Dendritic cell treated with granulocyte-macrophage colony-stimulating factor and Interleukin-4, amounts not matched to agents 40 ng/mL and 50 ng/mL, for 4 days (primary cell): ENCODE measurements around the gene AKT3.

Experiments used
- H3K27ac Mint-ChIP-seq: one replicate; pipeline ENCODE4 v1.8.0; 2022; ENCODE audit warnings: mild to moderate bottlenecking, mixed read lengths
- H3K27me3 Mint-ChIP-seq: one replicate; pipeline ENCODE4 v1.8.0; 2022; ENCODE audit warnings: mild to moderate bottlenecking, mixed read lengths
- H3K36me3 Mint-ChIP-seq: one replicate; pipeline ENCODE4 v1.8.0; 2022; ENCODE audit warnings: low read depth, mixed read lengths
- H3K4me1 Mint-ChIP-seq: one replicate; pipeline ENCODE4 v1.8.0; 2022; ENCODE audit warnings: low read depth, mixed read lengths
- H3K4me3 Mint-ChIP-seq: one replicate; pipeline ENCODE4 v1.8.0; 2022; ENCODE audit warnings: mild to moderate bottlenecking, moderate library complexity, mixed read lengths
- H3K9me3 Mint-ChIP-seq: one replicate; pipeline ENCODE4 v1.8.0; 2022; ENCODE audit warnings: mixed read lengths
- intact Hi-C: fragments of 100-400 bp; cut with micrococcal nuclease; formaldehyde crosslinking; loops from one replicate; pipeline ENCODE4 v1.15.0; 2022

Gene AKT3

GRCh38 chr1:243730487-243731150 lies 119.4 kb downstream of the AKT3 start:
- Mint-ChIP-seq H3K36me3 (peaks cover 16% of the 10 kb centered on the region), H3K9me3 (peaks cover 8% of the 10 kb centered on the region), H3K4me1 (peaks cover 64% of the 10 kb centered on the region), H3K27ac (peak overlapping the region; percentile 85), H3K27me3 (no peaks in the 10 kb centered on the region), H3K4me3 (peak overlapping the region; percentile 37)
- intact Hi-C loops, result no loop called here

GRCh38 chr1:243729956-243730355 lies 120.1 kb downstream of the AKT3 start:
- intact Hi-C loops, result loop anchor here (5.0 kb wide), 1 partner anchor 133 kb away; no protein-coding TSS in a partner anchor
- Mint-ChIP-seq H3K4me1 (peaks cover 71% of the 10 kb centered on the region), H3K9me3 (peaks cover 8% of the 10 kb centered on the region), H3K36me3 (peaks cover 16% of the 10 kb centered on the region), H3K27me3 (no peaks in the 10 kb centered on the region), H3K4me3 (peak overlapping the region; percentile 37), H3K27ac (peak overlapping the region; percentile 85)

- peak overlapping the region; percentile 88 for H3K27ac Mint-ChIP-seq
- peaks cover 80% of the 10 kb centered on the region for H3K4me1 Mint-ChIP-seq
- peaks cover 8% of the 10 kb centered on the region for H3K9me3 Mint-ChIP-seq
- intact Hi-C loops, result loop anchor here (2.0 to 5.0 kb wide), 2 partner anchors 17 to 130 kb away; no protein-coding TSS in a partner anchor
- H3K36me3 Mint-ChIP-seq, result peaks cover 16% of the 10 kb centered on the region
- no peaks in the 10 kb centered on the region for H3K27me3 Mint-ChIP-seq
- peak overlapping the region; percentile 35 for H3K4me3 Mint-ChIP-seq
Measured at GRCh38 chr1:243727503-243728203, 122.4 kb downstream of the AKT3 start.

- Mint-ChIP-seq H3K36me3 (peaks cover 16% of the 10 kb centered on the region), H3K27ac (peak overlapping the region; percentile 88)
Measured at GRCh38 chr1:243726806-243727502, 123.1 kb downstream of the AKT3 start.

GRCh38 chr1:243725846-243726245 lies 124.2 kb downstream of the AKT3 start:
- Mint-ChIP-seq H3K4me1 (peaks cover 66% of the 10 kb centered on the region), H3K27ac (peak overlapping the region; percentile 81), H3K4me3 (no peak overlapping the region), H3K9me3 (peaks cover 8% of the 10 kb centered on the region), H3K36me3 (peaks cover 16% of the 10 kb centered on the region), H3K27me3 (no peaks in the 10 kb centered on the region)
- intact Hi-C loops, result loop anchor here (2.0 to 5.0 kb wide), 2 partner anchors 15 to 129 kb away; no protein-coding TSS in a partner anchor

More at GRCh38 chr1:243726806-243727502, 123.1 kb downstream of the AKT3 start:
- intact Hi-C loops, result loop anchor here (2.0 to 5.0 kb wide), 2 partner anchors 16 to 130 kb away; no protein-coding TSS in a partner anchor
- no peaks in the 10 kb centered on the region for H3K27me3 Mint-ChIP-seq
- peaks cover 73% of the 10 kb centered on the region for H3K4me1 Mint-ChIP-seq
- H3K9me3 Mint-ChIP-seq, result peaks cover 8% of the 10 kb centered on the region
- no peak overlapping the region for H3K4me3 Mint-ChIP-seq

GRCh38 chr1:243725075-243725474 lies 125.0 kb downstream of the AKT3 start:
- H3K27me3 Mint-ChIP-seq, result no peaks in the 10 kb centered on the region
- intact Hi-C loops, result loop anchor here (5.0 kb wide), 1 partner anchor 128 kb away; no protein-coding TSS in a partner anchor
- H3K27ac Mint-ChIP-seq, result peak overlapping the region; percentile 81
- peaks cover 4% of the 10 kb centered on the region for H3K9me3 Mint-ChIP-seq
- H3K36me3 Mint-ChIP-seq, result peaks cover 11% of the 10 kb centered on the region
- no peak overlapping the region for H3K4me3 Mint-ChIP-seq
- H3K4me1 Mint-ChIP-seq, result peaks cover 58% of the 10 kb centered on the region

- Mint-ChIP-seq H3K4me3 (no peak overlapping the region), H3K4me1 (peaks cover 51% of the 10 kb centered on the region), H3K27me3 (no peaks in the 10 kb centered on the region), H3K9me3 (no peaks in the 10 kb centered on the region), H3K36me3 (peaks cover under 1% of the 10 kb centered on the region), H3K27ac (peak overlapping the region; percentile 60)
- intact Hi-C loops, result loop anchor here (5.0 kb wide), 1 partner anchor 129 kb away; the partner anchor contains the start of gene AKT3
Measured at GRCh38 chr1:243723458-243724043, 126.5 kb downstream of the AKT3 start.

- intact Hi-C loops, result loop anchor here (5.0 kb wide), 1 partner anchor 129 kb away; the partner anchor contains the start of gene AKT3
- Mint-ChIP-seq H3K27ac (no peak overlapping the region), H3K4me1 (peaks cover 46% of the 10 kb centered on the region), H3K27me3 (no peaks in the 10 kb centered on the region), H3K4me3 (no peak overlapping the region), H3K36me3 (no peaks in the 10 kb centered on the region), H3K9me3 (no peaks in the 10 kb centered on the region)
Measured at GRCh38 chr1:243723050-243723449, 127.0 kb downstream of the AKT3 start.

GRCh38 chr1:243719476-243719875 lies 130.6 kb downstream of the AKT3 start:
- Mint-ChIP-seq H3K4me1 (peaks cover 19% of the 10 kb centered on the region), H3K27me3 (no peaks in the 10 kb centered on the region), H3K9me3 (no peaks in the 10 kb centered on the region), H3K36me3 (no peaks in the 10 kb centered on the region), H3K27ac (peak overlapping the region; percentile 1), H3K4me3 (no peak overlapping the region)
- intact Hi-C loops, result no loop called here

GRCh38 chr1:243718893-243719292 lies 131.2 kb downstream of the AKT3 start:
- no peaks in the 10 kb centered on the region for H3K9me3 Mint-ChIP-seq
- H3K27ac Mint-ChIP-seq, result peak overlapping the region; percentile 1
- H3K27me3 Mint-ChIP-seq, result no peaks in the 10 kb centered on the region
- intact Hi-C loops, result no loop called here
- peaks cover 15% of the 10 kb centered on the region for H3K4me1 Mint-ChIP-seq
- no peak overlapping the region for H3K4me3 Mint-ChIP-seq
- H3K36me3 Mint-ChIP-seq, result no peaks in the 10 kb centered on the region

- Mint-ChIP-seq H3K4me3 (no peak overlapping the region), H3K4me1 (peaks cover 13% of the 10 kb centered on the region), H3K9me3 (no peaks in the 10 kb centered on the region), H3K27ac (no peak overlapping the region), H3K27me3 (no peaks in the 10 kb centered on the region), H3K36me3 (no peaks in the 10 kb centered on the region)
- intact Hi-C loops, result no loop called here
Measured at GRCh38 chr1:243718022-243718421, 132.0 kb downstream of the AKT3 start.

GRCh38 chr1:243716906-243717305 lies 133.1 kb downstream of the AKT3 start:
- no peaks in the 10 kb centered on the region for H3K9me3 Mint-ChIP-seq
- intact Hi-C loops, result no loop called here
- H3K27ac Mint-ChIP-seq, result no peak overlapping the region
- H3K27me3 Mint-ChIP-seq, result no peaks in the 10 kb centered on the region
- no peaks in the 10 kb centered on the region for H3K36me3 Mint-ChIP-seq
- H3K4me1 Mint-ChIP-seq, result peaks cover 20% of the 10 kb centered on the region
- H3K4me3 Mint-ChIP-seq, result no peak overlapping the region

GRCh38 chr1:243715285-243715684 lies 134.8 kb downstream of the AKT3 start:
- Mint-ChIP-seq H3K4me3 (no peak overlapping the region), H3K4me1 (peaks cover 22% of the 10 kb centered on the region), H3K27me3 (no peaks in the 10 kb centered on the region)

More at GRCh38 chr1:243715285-243715684, 134.8 kb downstream of the AKT3 start:
- intact Hi-C loops, result no loop called here
- no peaks in the 10 kb centered on the region for H3K36me3 Mint-ChIP-seq
- H3K27ac Mint-ChIP-seq, result no peak overlapping the region
- H3K9me3 Mint-ChIP-seq, result no peaks in the 10 kb centered on the region
